ENCODE results near the gene POU2F1.
A peak's percentile ranks its signal among the peaks of the same experiment; 100 is the strongest.

POU2F1 gene

DNA sequence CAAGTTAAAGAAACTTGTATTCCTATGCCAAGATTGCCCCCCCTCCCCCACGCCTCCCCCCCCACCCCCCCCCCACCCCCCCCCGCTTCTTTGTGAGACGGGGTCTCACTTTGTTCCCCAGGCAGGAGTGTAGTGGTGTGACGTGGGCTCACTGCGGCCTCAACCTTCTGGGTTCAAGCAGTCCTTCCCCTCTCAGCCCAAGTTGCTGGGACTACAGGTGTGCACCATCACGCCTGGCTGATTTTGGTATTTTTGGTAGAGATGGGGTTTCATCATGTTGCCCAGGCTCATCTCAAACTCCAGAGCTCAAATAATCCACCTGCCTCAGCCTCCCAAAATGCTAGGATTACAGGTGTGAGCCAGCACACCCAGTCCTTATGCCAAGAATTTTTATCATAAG is 136.6 kb downstream of the POU2F1 start:
- ATAC-seq, result no peak
- Mint-ChIP-seq H3K27ac (no peak overlapping the region), H3K4me1 (no peaks in the 10 kb centered on the region), H3K4me3 (no peak overlapping the region), H3K36me3 (ENCODE audit: low read depth) (peaks cover 3% of the 10 kb centered on the region), H3K9me3 (peaks cover 4% of the 10 kb centered on the region), H3K27me3 (no peaks in the 10 kb centered on the region)
- no peak for DNase-seq

DNA sequence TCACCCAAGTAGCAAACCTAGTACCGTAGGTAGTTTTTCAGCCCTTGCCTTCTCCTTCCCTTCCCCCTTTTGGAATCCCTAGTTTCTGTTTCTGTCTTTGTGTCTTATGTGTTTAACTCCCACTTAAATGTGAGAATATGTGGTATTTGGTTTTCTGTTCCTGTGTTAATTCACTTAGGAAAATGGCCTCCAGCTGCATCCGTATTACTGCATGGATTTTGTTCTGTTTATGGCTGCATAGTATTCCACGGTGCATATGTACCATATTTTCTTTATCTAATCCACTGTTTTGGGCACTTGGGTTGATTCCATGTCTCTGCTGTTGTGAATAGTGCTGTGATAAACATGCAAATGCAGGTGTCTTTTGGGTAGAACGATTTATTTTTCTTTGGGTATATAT is 138.6 kb downstream of the POU2F1 start:
- no peak for DNase-seq
- Mint-ChIP-seq H3K9me3 (peaks cover 4% of the 10 kb centered on the region), H3K27me3 (no peaks in the 10 kb centered on the region), H3K4me3 (no peak overlapping the region), H3K36me3 (ENCODE audit: low read depth) (peaks cover 3% of the 10 kb centered on the region), H3K4me1 (no peaks in the 10 kb centered on the region), H3K27ac (no peak overlapping the region)
- no peak for ATAC-seq

GRCh38 chr1:167360120-167360519 is 139.4 kb downstream of the POU2F1 start:
- peaks cover 4% of the 10 kb centered on the region for H3K9me3 Mint-ChIP-seq
- H3K4me1 Mint-ChIP-seq, result no peaks in the 10 kb centered on the region
- no peak for DNase-seq
- H3K27me3 Mint-ChIP-seq, result no peaks in the 10 kb centered on the region
- H3K36me3 Mint-ChIP-seq (ENCODE audit: low read depth), result peaks cover 2% of the 10 kb centered on the region
- no peak for ATAC-seq
- H3K4me3 Mint-ChIP-seq, result no peak overlapping the region
- no peak overlapping the region for H3K27ac Mint-ChIP-seq

GRCh38 chr1:167362638-167363037 is 142.0 kb downstream of the POU2F1 start:
- no peak for ATAC-seq
- Mint-ChIP-seq H3K4me1 (no peaks in the 10 kb centered on the region), H3K27ac (no peak overlapping the region), H3K36me3 (ENCODE audit: low read depth) (peaks cover 5% of the 10 kb centered on the region), H3K9me3 (peaks cover 4% of the 10 kb centered on the region), H3K4me3 (no peak overlapping the region), H3K27me3 (no peaks in the 10 kb centered on the region)
- DNase-seq, result no peak

- no peaks in the 10 kb centered on the region for H3K4me1 Mint-ChIP-seq
- H3K9me3 Mint-ChIP-seq, result no peaks in the 10 kb centered on the region
- H3K36me3 Mint-ChIP-seq (ENCODE audit: low read depth), result peaks cover 5% of the 10 kb centered on the region
- H3K4me3 Mint-ChIP-seq, result no peak overlapping the region
- H3K27ac Mint-ChIP-seq, result no peak overlapping the region
- no peaks in the 10 kb centered on the region for H3K27me3 Mint-ChIP-seq
- ATAC-seq (no peak), DNase-seq (no peak)
Measured at GRCh38 chr1:167364826-167365225, 144.1 kb downstream of the POU2F1 start.

DNA sequence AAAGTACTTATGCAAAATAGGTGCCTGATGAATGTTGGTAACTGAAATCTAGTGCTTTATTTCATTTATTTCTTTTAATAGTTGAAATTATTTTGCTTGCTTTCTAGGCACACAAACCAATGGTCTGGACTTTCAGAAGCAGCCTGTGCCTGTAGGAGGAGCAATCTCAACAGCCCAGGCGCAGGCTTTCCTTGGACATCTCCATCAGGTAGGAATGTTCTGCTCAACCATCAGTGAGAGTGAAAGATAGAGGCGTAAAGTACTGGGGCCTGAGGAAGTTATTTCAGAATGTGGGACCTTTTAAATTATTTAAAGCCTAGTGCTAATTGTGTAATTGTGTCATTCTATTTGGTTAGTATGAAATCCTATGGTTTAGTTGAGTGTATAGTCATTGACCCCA is 144.7 kb downstream of the POU2F1 start:
- Mint-ChIP-seq H3K27ac (no peak overlapping the region), H3K4me1 (no peaks in the 10 kb centered on the region)

DNA sequence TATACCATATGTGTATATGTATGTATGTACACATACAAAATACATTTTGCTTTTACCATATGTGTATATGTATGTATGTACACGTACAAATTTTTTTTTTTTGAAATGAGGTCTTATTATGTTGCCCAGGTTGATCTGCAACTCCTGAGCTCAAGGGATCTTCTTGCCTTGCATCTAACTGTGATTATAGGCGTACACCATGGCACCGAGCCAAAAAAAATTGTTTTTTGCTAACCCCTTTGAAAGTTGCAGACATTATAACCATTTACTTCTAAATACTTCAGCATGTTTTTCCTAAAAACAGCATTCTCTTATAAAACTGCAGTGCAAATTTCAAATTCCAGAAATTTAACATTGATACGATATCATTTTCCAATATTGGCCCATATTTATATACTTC is 147.0 kb downstream of the POU2F1 start:
- Mint-ChIP-seq H3K9me3 (no peaks in the 10 kb centered on the region), H3K27me3 (no peaks in the 10 kb centered on the region), H3K4me1 (no peaks in the 10 kb centered on the region), H3K27ac (no peak overlapping the region), H3K4me3 (no peak overlapping the region), H3K36me3 (ENCODE audit: low read depth) (peaks cover 11% of the 10 kb centered on the region)
- DNase-seq (no peak), ATAC-seq (no peak)

More for the DNA sequence above, 144.7 kb downstream of the POU2F1 start:
- H3K4me3 Mint-ChIP-seq, result no peak overlapping the region
- H3K9me3 Mint-ChIP-seq, result no peaks in the 10 kb centered on the region
- no peak for DNase-seq
- ATAC-seq, result no peak
- H3K27me3 Mint-ChIP-seq, result no peaks in the 10 kb centered on the region
- H3K36me3 Mint-ChIP-seq (ENCODE audit: low read depth), result peaks cover 5% of the 10 kb centered on the region

DNA sequence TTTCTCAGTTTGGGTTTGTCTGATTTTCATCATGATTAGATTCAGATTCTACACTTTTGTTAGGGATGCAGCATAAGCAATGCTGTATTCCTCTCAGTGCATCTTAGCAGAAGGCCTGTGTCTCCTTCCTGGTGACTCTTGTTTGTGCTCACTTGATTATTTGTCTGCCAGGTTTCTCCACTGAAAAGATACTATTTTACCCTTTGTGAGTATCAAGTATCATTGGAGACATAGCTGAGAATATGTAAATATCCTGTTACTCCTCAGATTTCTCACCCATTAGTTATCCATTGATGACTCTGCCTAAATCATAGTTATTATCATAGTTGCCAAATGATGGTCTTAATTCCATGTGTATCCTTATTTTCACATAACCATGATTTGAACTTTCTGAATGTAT is 148.5 kb downstream of the POU2F1 start:
- H3K27me3 Mint-ChIP-seq, result no peaks in the 10 kb centered on the region
- H3K4me3 Mint-ChIP-seq, result no peak overlapping the region
- H3K4me1 Mint-ChIP-seq, result no peaks in the 10 kb centered on the region
- ATAC-seq, result no peak
- H3K27ac Mint-ChIP-seq, result no peak overlapping the region
- H3K36me3 Mint-ChIP-seq (ENCODE audit: low read depth), result peaks cover 12% of the 10 kb centered on the region
- DNase-seq, result no peak
- no peaks in the 10 kb centered on the region for H3K9me3 Mint-ChIP-seq

DNA sequence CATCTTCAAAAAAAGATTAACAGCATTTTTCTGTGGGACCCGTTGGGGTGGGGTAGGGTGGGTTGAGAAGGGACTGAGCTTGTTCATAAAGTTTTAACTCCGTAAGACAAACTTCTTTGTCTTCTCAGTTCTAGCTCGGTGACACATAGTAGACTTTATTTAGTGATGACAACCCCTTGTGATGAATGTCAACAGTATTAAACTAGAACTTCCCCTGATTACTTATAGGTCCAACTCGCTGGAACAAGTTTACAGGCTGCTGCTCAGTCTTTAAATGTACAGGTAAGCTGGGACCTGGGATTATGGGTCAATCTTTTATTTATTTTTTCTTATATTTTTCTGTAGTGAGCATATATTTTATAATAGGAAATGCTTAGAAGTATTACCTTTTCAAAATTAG is 149.2 kb downstream of the POU2F1 start:
- ATAC-seq, result no peak
- H3K27me3 Mint-ChIP-seq, result no peaks in the 10 kb centered on the region
- no peaks in the 10 kb centered on the region for H3K9me3 Mint-ChIP-seq
- H3K4me3 Mint-ChIP-seq, result no peak overlapping the region
- no peak overlapping the region for H3K27ac Mint-ChIP-seq
- H3K4me1 Mint-ChIP-seq, result no peaks in the 10 kb centered on the region
- DNase-seq, result no peak
- H3K36me3 Mint-ChIP-seq (ENCODE audit: low read depth), result peaks cover 12% of the 10 kb centered on the region

- no peak overlapping the region for H3K27ac Mint-ChIP-seq
- no peaks in the 10 kb centered on the region for H3K9me3 Mint-ChIP-seq
- no peak for ATAC-seq
- no peaks in the 10 kb centered on the region for H3K4me1 Mint-ChIP-seq
- H3K4me3 Mint-ChIP-seq, result no peak overlapping the region
- no peaks in the 10 kb centered on the region for H3K27me3 Mint-ChIP-seq
- no peak for DNase-seq
- peaks cover 10% of the 10 kb centered on the region for H3K36me3 Mint-ChIP-seq (ENCODE audit: low read depth)
Measured at GRCh38 chr1:167371030-167371429, 150.3 kb downstream of the POU2F1 start.

DNA sequence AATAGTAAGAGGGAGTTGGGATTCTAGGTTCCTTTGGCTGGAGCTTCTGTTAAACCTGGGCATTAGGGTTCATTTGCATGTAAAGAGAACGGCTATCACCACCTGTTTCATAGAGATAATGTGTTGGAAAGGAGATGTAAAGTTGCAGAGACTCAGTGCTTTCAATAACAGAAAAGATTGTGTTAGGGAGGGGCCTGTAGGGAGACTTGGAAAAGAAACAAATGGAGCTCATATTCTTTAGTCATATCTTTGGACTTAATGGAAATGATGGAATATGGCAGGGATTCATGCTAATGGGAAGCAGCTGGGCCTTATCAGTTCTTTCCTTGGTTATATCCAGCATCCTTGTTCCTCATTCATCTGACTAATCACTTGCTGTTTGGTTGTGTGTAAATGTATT is 152.7 kb downstream of the POU2F1 start:
- no peak for ATAC-seq
- Mint-ChIP-seq H3K27me3 (no peaks in the 10 kb centered on the region), H3K9me3 (no peaks in the 10 kb centered on the region), H3K36me3 (ENCODE audit: low read depth) (peaks cover 9% of the 10 kb centered on the region), H3K4me1 (no peaks in the 10 kb centered on the region), H3K4me3 (no peak overlapping the region), H3K27ac (no peak overlapping the region)
- DNase-seq, result no peak

- H3K9me3 Mint-ChIP-seq, result no peaks in the 10 kb centered on the region
- H3K27ac Mint-ChIP-seq, result no peak overlapping the region
- no peaks in the 10 kb centered on the region for H3K4me1 Mint-ChIP-seq
- no peaks in the 10 kb centered on the region for H3K27me3 Mint-ChIP-seq
- ATAC-seq, result no peak
- H3K36me3 Mint-ChIP-seq (ENCODE audit: low read depth), result peaks cover 9% of the 10 kb centered on the region
- H3K4me3 Mint-ChIP-seq, result no peak overlapping the region
- no peak for DNase-seq
Measured at GRCh38 chr1:167373986-167374385, 153.3 kb downstream of the POU2F1 start.

DNA sequence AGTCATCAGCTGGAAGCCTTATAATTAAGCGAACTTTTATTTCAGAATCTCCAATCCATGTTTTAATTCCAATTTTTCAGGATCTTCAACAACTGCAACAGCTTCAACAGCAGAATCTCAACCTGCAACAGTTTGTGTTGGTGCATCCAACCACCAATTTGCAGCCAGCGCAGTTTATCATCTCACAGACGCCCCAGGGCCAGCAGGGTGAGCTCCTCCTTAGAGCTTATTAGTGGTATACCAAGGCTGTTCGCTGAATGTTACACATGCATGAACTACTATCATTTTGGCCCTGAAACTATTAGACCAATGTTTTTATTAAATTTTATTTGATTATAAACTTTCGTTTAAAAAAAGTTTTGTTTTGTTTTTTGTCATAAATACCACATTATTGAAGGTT is 155.3 kb downstream of the POU2F1 start:
- no peak overlapping the region for H3K4me3 Mint-ChIP-seq
- H3K27ac Mint-ChIP-seq, result no peak overlapping the region
- peaks cover 9% of the 10 kb centered on the region for H3K36me3 Mint-ChIP-seq (ENCODE audit: low read depth)
- H3K9me3 Mint-ChIP-seq, result no peaks in the 10 kb centered on the region
- no peaks in the 10 kb centered on the region for H3K27me3 Mint-ChIP-seq
- no peaks in the 10 kb centered on the region for H3K4me1 Mint-ChIP-seq
- ATAC-seq (no peak), DNase-seq (no peak)

DNA sequence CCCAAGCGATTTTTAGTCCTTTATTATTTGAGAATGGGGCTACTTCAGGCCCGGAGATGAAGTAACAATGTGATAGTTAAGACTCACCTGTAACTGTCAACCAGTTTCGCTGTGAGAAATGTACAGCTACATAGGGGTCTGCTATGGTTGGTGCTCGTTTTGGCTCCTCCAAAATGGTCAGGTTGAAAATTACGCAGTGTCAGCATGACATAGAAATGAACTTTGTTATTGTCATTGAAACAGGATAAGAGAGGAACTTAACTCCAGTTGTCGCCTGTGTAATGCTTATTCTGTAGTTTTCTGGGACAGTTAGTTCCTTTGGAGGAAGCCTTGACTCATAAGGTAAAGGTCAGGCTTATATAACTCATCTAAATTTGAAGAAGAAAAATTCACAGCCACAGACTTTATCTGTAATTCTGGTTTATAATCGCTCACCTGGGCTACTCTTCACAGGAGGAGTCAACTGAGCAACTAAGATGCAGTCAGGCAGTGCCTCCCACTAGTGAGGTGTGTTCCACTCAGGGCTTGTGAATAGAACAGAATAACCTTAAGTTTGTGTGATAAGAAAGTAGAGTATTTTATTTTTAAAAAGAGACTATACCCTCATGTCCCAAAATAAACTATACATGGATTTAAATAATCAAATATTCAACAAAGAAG is 166.7 kb downstream of the POU2F1 start:
- H3K4me1 Mint-ChIP-seq, result peaks cover 6% of the 10 kb centered on the region
- no peak for DNase-seq

DNA sequence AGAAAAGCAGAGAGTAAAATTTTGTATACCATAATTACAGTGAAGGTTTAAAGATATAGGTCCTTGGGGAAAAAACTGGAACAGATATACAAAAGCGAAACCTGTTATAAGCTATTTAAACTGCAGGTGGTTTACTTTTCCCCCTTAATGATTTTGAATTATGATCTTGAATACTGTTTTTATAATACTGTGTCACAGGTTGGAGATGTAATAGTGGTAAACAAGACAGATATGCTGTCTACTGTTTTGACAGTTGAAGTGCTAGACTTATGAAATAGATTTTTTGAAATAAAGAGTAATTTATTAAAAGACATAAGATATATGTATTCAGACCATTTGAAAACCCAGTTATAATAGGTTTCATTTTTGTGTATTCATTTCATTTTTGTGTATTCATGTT is 168.3 kb downstream of the POU2F1 start:
- peaks cover 16% of the 10 kb centered on the region for H3K36me3 Mint-ChIP-seq (ENCODE audit: low read depth)
- no peaks in the 10 kb centered on the region for H3K27me3 Mint-ChIP-seq
- no peaks in the 10 kb centered on the region for H3K9me3 Mint-ChIP-seq
- peaks cover 6% of the 10 kb centered on the region for H3K4me1 Mint-ChIP-seq
- no peak overlapping the region for H3K4me3 Mint-ChIP-seq
- ATAC-seq, result no peak
- no peak overlapping the region for H3K27ac Mint-ChIP-seq
- DNase-seq, result no peak

More for the DNA sequence above, 166.7 kb downstream of the POU2F1 start:
- H3K4me3 Mint-ChIP-seq, result no peak overlapping the region
- peaks cover 18% of the 10 kb centered on the region for H3K36me3 Mint-ChIP-seq (ENCODE audit: low read depth)
- no peak overlapping the region for H3K27ac Mint-ChIP-seq
- ATAC-seq, result peak; percentile 33
- H3K27me3 Mint-ChIP-seq, result no peaks in the 10 kb centered on the region
- H3K9me3 Mint-ChIP-seq, result no peaks in the 10 kb centered on the region

DNA sequence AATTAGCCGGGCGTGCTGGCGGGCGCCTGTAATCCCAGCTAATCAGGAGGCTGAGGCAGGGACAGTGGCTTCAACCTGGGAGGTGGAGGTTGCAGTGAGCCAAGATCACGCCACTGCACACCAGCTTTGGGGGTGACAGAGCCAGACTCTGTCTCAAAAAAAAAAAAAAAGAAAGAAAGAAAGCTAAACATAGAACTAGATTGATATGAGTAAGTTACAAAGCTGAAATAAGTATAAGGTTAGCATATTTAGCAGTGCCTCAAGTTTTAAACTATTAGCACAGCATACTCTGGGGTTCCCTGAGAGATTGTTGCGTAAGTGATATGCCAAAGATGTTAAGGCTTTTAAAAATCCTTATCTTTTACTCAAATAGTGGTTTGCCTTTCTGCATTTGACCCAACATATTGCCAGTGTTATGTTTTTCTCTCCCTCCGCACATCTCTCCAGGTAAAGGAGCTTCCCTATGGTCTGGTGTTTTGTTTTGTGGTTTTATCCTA is 171.6 kb downstream of the POU2F1 start:
- no peak overlapping the region for H3K4me3 Mint-ChIP-seq
- no peak overlapping the region for H3K27ac Mint-ChIP-seq
- no peaks in the 10 kb centered on the region for H3K9me3 Mint-ChIP-seq
- H3K4me1 Mint-ChIP-seq, result peaks cover 3% of the 10 kb centered on the region
- DNase-seq, result no peak
- no peak for ATAC-seq
- peaks cover 7% of the 10 kb centered on the region for H3K36me3 Mint-ChIP-seq (ENCODE audit: low read depth)
- no peaks in the 10 kb centered on the region for H3K27me3 Mint-ChIP-seq
